GM23338 (cell line): Measurements from ENCODE around the gene ANP32E. TPM values are rescaled to one million over a fixed set of nuclear protein-coding genes. Genes with fewer than 3 reads are reported as not detected.
A peak's percentile ranks its signal among the peaks of the same experiment; 100 is the strongest.

ENCODE experiments used
- ATAC-seq: fragments of 200-7000 bp; cut with Tn5 transposase; 3 replicates; pipeline ENCODE4 v1.9.1; 2020
- DNase-seq: peaks from one replicate; pipeline ENCODE4 v3.0.0-alpha.2; 2015; ENCODE audit warnings: low spot score
- H2AFZ ChIP-seq: fragments of 200-600 bp; sonication (generic); 2 replicates; pipeline ENCODE4 v1.8.0; 2016; ENCODE audit warnings: antibody characterized with exemption, mild to moderate bottlenecking, moderate library complexity
- H3F3A ChIP-seq: fragments of 200-600 bp; sonication (generic); replicated peaks from 2 replicates; pipeline ENCODE4 v1.8.0; 2017; ENCODE audit warnings: antibody characterized with exemption, mixed run types, low read depth
- H3K27ac ChIP-seq: fragments of 200-600 bp; sonication (generic); 2 replicates; pipeline ENCODE4 v1.6.1; 2016; ENCODE audit warnings: low read depth
- H3K27me3 ChIP-seq: fragments of 200-600 bp; sonication (generic); 2 replicates; pipeline ENCODE4 v1.8.0; 2016; ENCODE audit warnings: mild to moderate bottlenecking, mixed run types, moderate library complexity; ENCODE audit not compliant: insufficient read depth
- H3K36me3 ChIP-seq: fragments of 200-600 bp; sonication (generic); 2 replicates; pipeline ENCODE4 v1.8.0; 2016; ENCODE audit warnings: mild to moderate bottlenecking; ENCODE audit not compliant: insufficient read depth
- H3K4me1 ChIP-seq: fragments of 200-600 bp; sonication (generic); 2 replicates; pipeline ENCODE4 v1.8.0; 2016; ENCODE audit warnings: mild to moderate bottlenecking, moderate library complexity; ENCODE audit not compliant: insufficient read depth
- H3K4me2 ChIP-seq: fragments of 200-600 bp; sonication (generic); 2 replicates; pipeline ENCODE4 v1.7.1; 2017; ENCODE audit warnings: mixed run types
- H3K4me3 ChIP-seq: fragments of 200-600 bp; sonication (generic); 2 replicates; pipeline ENCODE4 v1.6.1; 2016; ENCODE audit warnings: mixed run types
- H3K79me2 ChIP-seq: fragments of 200-600 bp; sonication (generic); replicated peaks from 2 replicates; pipeline ENCODE4 v1.8.0; 2017; ENCODE audit warnings: mild to moderate bottlenecking; ENCODE audit not compliant: insufficient read depth
- H3K9me2 ChIP-seq: fragments of 200-600 bp; sonication (generic); 2 replicates; pipeline ENCODE4 v1.8.0; 2017; ENCODE audit not compliant: insufficient read depth
- H4K20me1 ChIP-seq: fragments of 200-600 bp; sonication (generic); replicated peaks from 2 replicates; pipeline ENCODE4 v1.8.0; 2017; ENCODE audit warnings: mild to moderate bottlenecking; ENCODE audit not compliant: insufficient read depth
- H3K27ac Mint-ChIP-seq: 2 replicates; pipeline ENCODE4 v1.8.0; 2020; ENCODE audit warnings: inconsistent platforms, mild to moderate bottlenecking, moderate library complexity, mixed read lengths
- H3K27me3 Mint-ChIP-seq: 3 replicates; pipeline ENCODE4 v1.8.0; 2022; ENCODE audit warnings: low read depth, mild to moderate bottlenecking, moderate library complexity, mixed read lengths, inconsistent platforms; ENCODE audit not compliant: insufficient read depth, poor library complexity
- H3K36me3 Mint-ChIP-seq: 3 replicates; pipeline ENCODE4 v1.8.0; 2021; ENCODE audit warnings: low read depth, mild to moderate bottlenecking, inconsistent platforms, moderate library complexity, mixed read lengths
- H3K4me1 Mint-ChIP-seq: 3 replicates; pipeline ENCODE4 v1.8.0; 2020; ENCODE audit warnings: mild to moderate bottlenecking, inconsistent platforms, mixed read lengths
- H3K4me3 Mint-ChIP-seq: 3 replicates; pipeline ENCODE4 v1.8.0; 2021; ENCODE audit warnings: moderate library complexity, mild to moderate bottlenecking, inconsistent platforms, mixed read lengths
- H3K9me3 Mint-ChIP-seq: 3 replicates; pipeline ENCODE4 v1.8.0; 2020; ENCODE audit warnings: moderate library complexity, mild to moderate bottlenecking, inconsistent platforms, mixed read lengths
- CREB1 ChIP-seq: fragments of 250-450 bp; sonication (Bioruptor Pico); IDR thresholded peaks from 2 replicates; pipeline ENCODE4 v1.5.0; 2020; ENCODE audit warnings: low read depth, mild to moderate bottlenecking, moderate library complexity
- CTCF ChIP-seq, 2 experiments: fragments of 200-600 bp in 1 of 2; sonication (generic) in 1 of 2; conservative IDR thresholded peaks; 2 replicates each; pipeline versions ENCODE4 v1.5.1 to v1.6.1; 2016 to 2017; ENCODE audit warnings: antibody characterized with exemption in 2 of 2, low read depth in 2 of 2, mild to moderate bottlenecking in 2 of 2, moderate library complexity in 1 of 2
- EZH2 ChIP-seq: fragments of 200-600 bp; sonication (generic); IDR thresholded peaks from one replicate; pipeline ENCODE4 v1.8.0; 2017; ENCODE audit warnings: antibody characterized with exemption, mild to moderate bottlenecking, low read depth; ENCODE audit not compliant: unreplicated experiment
- EZH2phosphoT487 ChIP-seq: fragments of 200-600 bp; sonication (generic); IDR thresholded peaks from one replicate; pipeline ENCODE4 v1.8.1; 2018; ENCODE audit warnings: antibody characterized with exemption; ENCODE audit not compliant: unreplicated experiment
- JUNB ChIP-seq: IDR thresholded peaks from one replicate; pipeline ENCODE4 v1.6.1; 2016; ENCODE audit warnings: antibody characterized with exemption; ENCODE audit not compliant: unreplicated experiment
- NANOG ChIP-seq: IDR thresholded peaks from 2 replicates; pipeline ENCODE4 v1.6.1; 2016; ENCODE audit warnings: antibody characterized with exemption, borderline replicate concordance
- POLR2AphosphoS5 ChIP-seq: IDR thresholded peaks from 2 replicates; pipeline ENCODE4 v1.6.1; 2016; ENCODE audit warnings: antibody characterized with exemption, low read depth
- REST ChIP-seq: IDR thresholded peaks from one replicate; pipeline ENCODE4 v1.6.1; 2018; ENCODE audit warnings: antibody characterized with exemption; ENCODE audit not compliant: unreplicated experiment
- STAT1 ChIP-seq: IDR thresholded peaks from one replicate; pipeline ENCODE4 v1.6.1; 2016; ENCODE audit warnings: antibody characterized with exemption; ENCODE audit not compliant: unreplicated experiment
- ZNF114 ChIP-seq: fragments of 250-450 bp; sonication (Bioruptor Pico); IDR thresholded peaks from 2 replicates; pipeline ENCODE4 v1.5.0; 2020; ENCODE audit warnings: mild to moderate bottlenecking, moderate library complexity
- ZNF331 ChIP-seq: fragments of 250-450 bp; sonication (Bioruptor Pico); IDR thresholded peaks from 2 replicates; pipeline ENCODE4 v1.5.0; 2020; ENCODE audit warnings: low read depth, mild to moderate bottlenecking, moderate library complexity
- ZNF462 ChIP-seq: fragments of 250-450 bp; sonication (Bioruptor Pico); IDR thresholded peaks from 2 replicates; pipeline ENCODE4 v1.5.0; 2020; ENCODE audit warnings: mild to moderate bottlenecking, moderate library complexity
- polyA plus RNA-seq: library from polyadenylated mRNA; unstranded; fragments of >200 nt; fragmentation: Nextera tagmentation; extraction: Ambion mirVana; gene quantifications from 2 replicates; pipeline ENCODE4 v1.2.1, GENCODE V29; 2016
- total RNA-seq: library from RNA; depleted of rRNA; stranded (reverse); fragments of >200 nt; shearing (Covaris generic); gene quantifications from 2 replicates; pipeline ENCODE4 v1.2.3, GENCODE V29; 2014
- TF ChIP-seq, protein P1 (sequence below): IDR thresholded peaks from 2 replicates; pipeline ENCODE4 v1.6.1; 2016; ENCODE audit warnings: antibody characterized with exemption

The ANP32E gene
- total and polyA plus RNA-seq, 2 experiments from 2014 or later: 88.6 to 257 TPM

DNA sequence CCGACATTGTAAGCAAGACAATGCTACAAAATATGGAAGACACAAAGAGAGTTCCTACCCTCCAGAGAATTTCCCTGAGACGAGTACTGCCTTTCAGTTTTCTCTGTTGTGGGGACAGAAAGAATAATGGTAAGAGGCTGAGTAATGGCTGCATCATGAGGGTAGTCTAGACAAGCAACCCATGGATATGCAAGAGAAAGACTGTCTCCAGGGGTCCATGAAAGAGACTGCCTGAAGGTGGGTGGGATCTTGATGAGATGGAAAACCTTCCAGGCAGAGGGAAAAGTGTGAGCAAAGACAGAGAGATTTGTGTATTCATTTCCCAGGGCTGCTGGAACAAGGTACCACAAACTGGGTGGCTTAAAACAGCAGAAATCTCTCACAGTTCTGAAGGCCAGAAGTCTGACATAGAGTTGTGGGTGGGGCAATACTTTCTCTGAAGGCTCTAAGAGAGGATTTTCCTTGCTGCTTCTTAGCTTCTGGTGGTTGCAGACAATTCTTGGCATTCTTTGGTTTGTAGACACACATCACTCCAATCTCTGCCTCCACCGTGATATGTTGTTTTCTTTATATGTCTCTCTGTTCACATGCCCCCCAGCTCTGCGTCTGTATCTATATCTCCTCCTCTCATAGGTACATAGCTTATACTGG is 41.4 kb downstream of the ANP32E start:
- H3K27ac ChIP-seq: no peak overlapping the region
- DNase-seq: no peak
- ATAC-seq: peak; percentile 70
- no peaks in the 10 kb centered on the region for H3K36me3 ChIP-seq
- peaks cover 12% of the 10 kb centered on the region; the same call in 2 of the 3 replicates for H3K9me3 Mint-ChIP-seq
- no peaks in the 10 kb centered on the region for H3F3A ChIP-seq
- no peak overlapping the region; the same call in 2 of the 3 replicates for H3K4me3 Mint-ChIP-seq
- peaks cover 8% of the 10 kb centered on the region; the same call in 1 of the 3 replicates for H3K36me3 Mint-ChIP-seq
- H3K4me1 ChIP-seq: no peaks in the 10 kb centered on the region; the same call in 1 of the 2 replicates
- TF ChIP-seq EZH2: no peak
- no peak for TF ChIP-seq CREB1 (CRISPR knock-in tag)
- no peak for TF ChIP-seq JUNB
- no peak for TF ChIP-seq NANOG
- TF ChIP-seq POLR2AphosphoS5: no peak
- no peak for TF ChIP-seq EZH2phosphoT487
- no peak for TF ChIP-seq CTCF (conservative IDR thresholded peaks at IDR 0.05; ENCODE audit: low read depth in 2 of 2)
- TF ChIP-seq ZNF462 (CRISPR knock-in tag): no peak
- TF ChIP-seq REST: no peak
- no peak for TF ChIP-seq ZNF331 (CRISPR knock-in tag)
- TF ChIP-seq STAT1: no peak
- no peak for TF ChIP-seq ZNF114 (CRISPR knock-in tag)
- TF ChIP-seq, protein P1, sequence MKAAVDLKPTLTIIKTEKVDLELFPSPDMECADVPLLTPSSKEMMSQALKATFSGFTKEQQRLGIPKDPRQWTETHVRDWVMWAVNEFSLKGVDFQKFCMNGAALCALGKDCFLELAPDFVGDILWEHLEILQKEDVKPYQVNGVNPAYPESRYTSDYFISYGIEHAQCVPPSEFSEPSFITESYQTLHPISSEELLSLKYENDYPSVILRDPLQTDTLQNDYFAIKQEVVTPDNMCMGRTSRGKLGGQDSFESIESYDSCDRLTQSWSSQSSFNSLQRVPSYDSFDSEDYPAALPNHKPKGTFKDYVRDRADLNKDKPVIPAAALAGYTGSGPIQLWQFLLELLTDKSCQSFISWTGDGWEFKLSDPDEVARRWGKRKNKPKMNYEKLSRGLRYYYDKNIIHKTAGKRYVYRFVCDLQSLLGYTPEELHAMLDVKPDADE: no peak
- H3K4me3 ChIP-seq: no peak overlapping the region
- peak overlapping the region; percentile 73; the same call in 1 of the 2 replicates for H2AFZ ChIP-seq
- no peaks in the 10 kb centered on the region for H4K20me1 ChIP-seq
- H3K4me1 Mint-ChIP-seq: peaks cover 12% of the 10 kb centered on the region
- H3K27me3 ChIP-seq: no peaks in the 10 kb centered on the region
- H3K4me2 ChIP-seq: 0 out of 2 replicates have a peak overlapping the region, but pooled peaks have one; percentile 26
- no peak overlapping the region for H3K27ac Mint-ChIP-seq
- no peaks in the 10 kb centered on the region for H3K9me2 ChIP-seq
- H3K27me3 Mint-ChIP-seq: peaks cover 5% of the 10 kb centered on the region
- H3K79me2 ChIP-seq: no peaks in the 10 kb centered on the region
